ENCODE results near the gene KLRB1.
"Not testable (repeated sequence)": the region's sequence is repeated elsewhere in the genome, so short reads cannot be mapped to it uniquely, and the experiment has no call there.

Gene KLRB1

DNA sequence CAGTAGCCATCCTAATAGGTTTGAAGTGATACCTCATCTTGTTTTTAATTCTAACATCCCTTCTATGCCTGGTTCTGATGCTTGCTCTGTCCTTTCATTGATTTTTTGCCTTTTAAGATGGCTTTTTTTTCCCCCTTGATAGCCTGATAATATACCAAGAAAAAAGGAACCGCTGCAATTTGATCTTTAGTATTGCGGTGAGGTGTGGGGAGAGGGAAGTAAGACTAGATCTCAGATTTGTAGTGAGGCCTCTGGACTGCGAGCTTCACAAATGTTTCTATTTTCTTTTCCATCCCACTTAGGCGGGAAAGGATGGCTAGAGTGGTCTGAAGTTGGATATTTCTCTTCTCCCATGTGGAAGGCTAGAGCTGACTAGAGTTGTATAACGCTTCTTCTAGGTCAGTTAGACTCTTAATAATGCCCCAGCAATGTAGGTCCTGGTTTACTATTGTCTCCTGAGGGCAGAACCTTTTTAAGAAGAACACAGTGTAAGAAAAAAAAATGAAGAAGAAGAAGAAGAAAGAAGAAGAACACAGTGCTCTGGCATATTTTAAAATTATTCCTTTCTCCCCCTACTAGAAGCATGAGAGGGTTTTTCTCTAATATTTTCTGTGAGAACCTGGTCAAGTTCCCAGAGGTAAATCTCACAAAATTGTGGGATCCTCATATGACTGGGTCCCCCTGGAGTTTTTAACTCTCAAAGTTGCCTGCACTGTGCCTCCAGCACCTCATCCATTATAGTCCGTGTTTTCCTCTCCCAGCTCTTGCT lies 11.9 kb upstream of the KLRB1 start:
- DNase-seq (ENCODE audit: low spot score): no peak

DNA sequence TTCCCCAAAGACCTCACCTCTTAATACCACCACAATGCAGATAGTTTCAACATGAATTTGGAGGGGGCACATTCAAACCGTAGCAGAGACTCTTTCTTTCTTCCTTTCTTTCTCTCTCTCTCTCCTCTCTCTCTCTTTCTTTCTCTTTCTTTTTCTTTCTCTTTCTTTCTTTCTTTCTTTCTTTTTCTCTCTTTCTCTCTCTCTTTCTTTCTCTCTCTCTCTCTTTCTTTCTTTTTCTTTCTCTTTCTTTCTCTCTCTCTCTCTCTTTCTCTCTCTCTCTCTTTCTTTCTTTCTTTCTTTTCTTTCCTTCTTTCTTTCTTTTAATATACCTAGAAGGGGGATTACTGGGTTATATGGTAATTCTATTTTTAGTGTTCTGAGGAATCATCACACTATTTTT lies 11.2 kb upstream of the KLRB1 start:
- DNase-seq (ENCODE audit: low spot score): not testable (repeated sequence)

DNA sequence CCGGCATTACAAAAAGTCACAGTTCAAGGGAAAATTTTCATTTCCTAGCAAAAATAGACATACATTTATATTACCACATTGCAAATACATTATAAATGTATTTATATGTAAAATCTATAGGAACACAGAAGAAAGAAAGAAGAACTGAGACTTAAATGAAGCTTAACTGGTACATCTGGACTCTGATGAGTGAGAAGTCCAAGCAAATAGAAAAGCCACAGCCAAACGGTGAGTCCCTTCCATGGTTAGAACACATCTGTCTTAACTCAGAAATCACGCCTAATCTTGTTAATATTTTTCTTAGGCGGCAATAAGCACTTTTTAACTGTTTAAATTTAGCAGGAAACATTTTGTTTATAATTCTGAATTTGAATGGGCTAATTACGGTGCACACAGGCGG lies 9.4 kb upstream of the KLRB1 start:
- no peak for DNase-seq (ENCODE audit: low spot score)

DNA sequence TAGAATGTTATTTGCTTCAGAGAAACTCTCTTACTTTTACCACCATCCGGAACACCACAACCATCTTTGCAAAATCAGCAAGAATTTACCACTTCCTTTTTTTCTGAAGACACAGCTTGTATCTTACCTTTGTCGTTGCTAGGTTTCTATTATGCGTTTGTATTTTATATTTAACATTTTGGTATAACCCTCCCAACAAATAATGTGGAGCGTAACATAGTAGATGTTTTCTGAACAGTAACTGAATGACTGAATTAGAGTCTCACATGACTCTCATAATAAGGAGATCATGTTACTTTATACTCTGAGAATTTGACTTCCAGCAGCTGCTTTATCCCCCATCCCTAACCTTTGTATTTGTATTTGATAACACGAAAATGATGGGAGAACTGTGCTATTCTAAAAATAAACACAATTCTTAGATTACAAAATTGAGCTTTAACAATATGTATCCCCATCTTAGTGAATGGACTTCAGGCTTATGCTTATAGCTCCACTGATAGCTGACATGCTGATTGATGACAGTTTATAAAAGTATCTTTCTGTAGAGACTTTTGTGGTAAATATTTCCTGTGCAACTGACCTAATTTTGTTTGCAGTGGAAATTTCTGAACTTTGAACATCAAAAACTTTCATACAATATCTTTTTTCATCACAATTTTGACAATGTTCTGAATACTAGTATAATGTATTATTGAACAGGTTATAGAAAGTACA lies 7.9 kb upstream of the KLRB1 start:
- DNase-seq (ENCODE audit: low spot score): no peak

DNA sequence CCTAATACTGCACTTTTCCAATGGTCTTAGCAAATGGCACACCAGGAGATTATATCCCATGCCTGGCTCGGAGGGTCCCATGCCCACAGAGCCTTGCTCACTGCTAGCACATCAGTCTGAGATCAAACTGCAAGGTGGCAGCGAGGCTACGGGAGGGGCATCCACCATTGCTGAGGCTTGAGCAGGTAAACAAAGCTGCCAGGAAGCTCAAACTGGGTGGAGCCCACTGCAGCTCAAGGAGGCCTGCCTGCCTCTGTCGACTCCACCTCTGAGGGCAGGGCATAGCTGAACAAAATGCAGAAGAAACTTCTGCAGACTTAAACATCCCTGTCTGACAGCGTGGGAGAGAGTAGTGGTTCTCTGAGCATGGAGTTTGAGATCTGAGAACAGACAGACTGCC lies 2.9 kb upstream of the KLRB1 start:
- DNase-seq (ENCODE audit: low spot score): not testable (repeated sequence)

DNA sequence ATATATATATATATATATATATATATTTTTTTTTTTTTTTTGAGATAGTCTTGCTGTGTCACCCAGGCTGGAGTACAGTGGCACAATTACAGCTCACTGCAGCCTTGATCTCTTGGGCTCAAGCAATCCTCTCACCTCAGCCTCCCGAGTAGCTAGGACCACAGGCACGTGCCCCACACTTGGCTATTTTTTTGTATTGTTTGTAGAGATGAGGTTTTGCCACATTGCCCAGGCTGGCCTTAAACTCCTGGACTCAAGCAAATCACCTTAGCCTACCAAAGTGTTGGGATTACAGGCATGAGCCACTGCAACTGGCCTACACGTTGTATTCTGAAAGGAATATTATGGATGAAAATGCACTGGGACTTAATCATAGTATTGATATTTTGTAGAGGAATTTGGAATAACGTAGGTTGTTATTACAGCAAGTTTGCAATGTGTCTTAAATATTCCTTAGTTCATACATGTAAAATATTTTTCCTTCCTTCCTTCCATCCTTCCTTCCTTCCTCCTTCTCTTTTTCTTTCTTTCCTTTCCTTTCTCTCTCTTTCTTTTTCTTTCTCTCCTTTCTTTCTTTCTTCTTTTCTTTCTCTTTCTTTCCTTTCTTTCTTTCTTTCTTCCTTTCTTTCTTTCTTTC lies 862 bp downstream of the KLRB1 start:
- no peak for DNase-seq (ENCODE audit: low spot score)

DNA sequence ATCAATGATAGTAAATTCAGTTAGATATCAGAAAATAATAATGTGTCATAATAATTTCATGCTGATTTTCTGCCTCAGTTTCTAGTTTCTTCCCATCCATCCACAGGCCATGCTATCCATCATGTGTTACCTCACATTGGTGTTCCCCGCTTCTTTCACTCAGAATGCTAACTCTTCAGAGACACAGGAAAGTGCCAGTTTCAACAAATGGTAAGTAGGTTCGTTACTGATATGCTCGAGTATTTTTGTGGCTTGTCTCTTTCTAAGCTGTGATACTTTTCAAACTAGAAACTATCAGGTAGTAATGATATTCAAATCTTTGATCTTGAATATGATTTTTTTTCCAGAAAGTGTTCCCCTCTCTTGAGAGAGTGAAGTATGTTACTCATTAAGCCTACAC lies 1.5 kb downstream of the KLRB1 start:
- DNase-seq (ENCODE audit: low spot score): no peak

DNA sequence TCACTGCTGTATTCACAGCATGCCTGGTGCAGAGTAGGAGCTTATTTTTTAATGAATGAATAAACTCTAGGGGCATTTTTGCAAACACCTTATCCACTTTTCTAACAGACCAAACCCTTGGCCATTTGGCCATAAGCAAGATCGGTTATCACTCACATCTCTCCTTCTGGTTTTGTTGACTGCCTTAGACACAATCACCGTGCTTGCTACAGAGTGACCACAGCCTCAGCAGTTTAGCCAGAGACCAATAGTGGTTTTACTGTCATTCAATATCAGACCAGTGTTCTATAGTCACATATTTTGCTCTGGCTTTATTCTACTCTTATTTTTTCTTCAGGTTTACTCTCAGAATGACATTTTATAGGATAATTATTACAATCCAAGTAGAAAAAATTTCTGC lies 2.2 kb downstream of the KLRB1 start:
- no peak for DNase-seq (ENCODE audit: low spot score)

DNA sequence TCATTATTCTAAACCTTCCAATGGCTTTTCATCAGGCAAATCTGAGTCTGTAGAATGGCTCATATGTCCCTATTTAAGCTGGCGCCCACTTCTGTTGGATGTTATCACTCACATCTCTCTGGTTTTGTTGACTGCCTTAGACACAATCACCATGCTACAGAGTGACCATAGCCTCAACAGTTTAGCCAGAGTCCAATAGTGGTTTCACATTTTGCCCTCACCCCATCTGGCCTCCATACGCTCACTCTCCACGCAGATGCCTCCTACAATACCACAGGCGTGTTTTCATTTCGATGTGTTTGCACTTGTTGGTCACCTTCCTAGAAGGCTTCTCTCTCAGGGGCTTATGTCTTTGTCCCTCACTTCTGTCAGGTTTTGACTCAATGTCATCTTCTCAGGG lies 3.4 kb downstream of the KLRB1 start:
- DNase-seq (ENCODE audit: low spot score): no peak

DNA sequence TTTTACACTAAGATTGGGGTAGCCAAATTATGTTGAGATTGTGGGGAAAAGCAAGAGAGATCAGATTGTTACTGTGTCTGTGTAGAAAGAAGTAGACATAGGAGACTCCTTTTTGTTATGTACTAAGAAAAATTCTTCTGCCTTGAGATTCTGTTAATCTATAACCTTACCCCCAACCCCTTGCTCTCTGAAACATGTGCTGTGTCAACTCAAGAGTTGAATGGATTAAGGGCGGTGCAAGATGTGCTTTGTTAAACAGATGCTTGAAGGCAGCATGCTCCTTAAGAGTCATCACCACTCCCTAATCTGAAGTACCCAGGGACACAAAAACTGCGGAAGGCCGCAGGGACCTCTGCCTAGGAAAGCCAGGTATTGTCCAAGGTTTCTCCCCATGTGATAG lies 7.3 kb downstream of the KLRB1 start:
- DNase-seq (ENCODE audit: low spot score): not testable (repeated sequence)

DNA sequence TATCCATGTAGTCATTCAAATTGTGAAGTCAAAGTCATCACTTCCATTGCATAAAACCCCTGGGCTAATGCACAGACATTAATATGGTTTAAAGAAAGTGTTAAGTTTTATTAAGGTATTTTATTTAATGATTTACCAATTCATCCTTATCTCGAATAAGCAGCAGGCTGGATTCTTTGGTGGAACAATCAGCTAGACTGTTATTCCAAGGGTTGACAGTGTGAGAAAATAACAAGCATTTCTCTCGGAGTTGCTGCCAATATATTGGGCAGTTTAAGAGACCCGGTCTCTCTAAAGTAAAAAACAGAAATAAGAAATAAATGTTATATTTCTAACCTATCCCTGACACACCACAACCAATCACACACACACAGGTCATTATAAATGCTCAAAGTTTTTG lies 9.4 kb downstream of the KLRB1 start:
- DNase-seq (ENCODE audit: low spot score): no peak

DNA sequence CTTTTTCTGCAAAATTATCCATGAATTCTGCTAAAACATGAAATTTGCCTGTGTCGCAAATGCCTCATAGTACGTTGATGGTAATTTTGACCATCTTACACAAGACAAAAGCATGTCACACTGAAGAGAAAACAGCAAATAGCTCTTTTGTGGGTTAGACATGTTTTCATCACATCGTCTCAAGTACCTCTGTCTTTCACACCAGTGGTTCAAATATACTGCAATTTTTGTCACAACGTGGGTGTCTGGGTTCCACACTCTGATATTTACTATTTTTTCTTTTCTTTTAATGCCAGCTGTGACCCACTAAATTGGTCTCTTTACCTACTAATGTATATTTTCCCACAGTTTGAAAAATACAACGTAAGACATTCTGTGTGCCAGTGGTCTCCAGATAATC lies 10.4 kb downstream of the KLRB1 start:
- no peak for DNase-seq (ENCODE audit: low spot score)

DNA sequence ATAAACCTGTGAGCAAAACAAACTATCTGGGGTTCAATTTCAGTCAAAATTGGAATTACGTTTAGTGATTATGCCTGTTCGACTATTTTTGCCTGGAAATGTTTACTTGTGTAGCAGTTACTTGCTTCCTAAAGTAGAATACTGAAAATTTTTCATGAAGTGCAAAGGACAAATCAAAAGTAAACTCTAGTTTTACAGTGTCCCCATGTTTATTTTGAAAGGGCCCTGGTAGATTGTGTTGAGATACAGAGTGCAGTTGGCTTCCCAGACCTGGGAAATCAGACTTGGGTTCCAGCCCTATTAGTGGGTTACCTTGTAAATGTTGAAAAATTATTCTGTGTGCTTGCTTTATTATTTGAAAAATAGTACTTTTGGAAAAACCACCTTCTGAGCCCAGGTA lies 17.3 kb downstream of the KLRB1 start:
- DNase-seq (ENCODE audit: low spot score): no peak

DNA sequence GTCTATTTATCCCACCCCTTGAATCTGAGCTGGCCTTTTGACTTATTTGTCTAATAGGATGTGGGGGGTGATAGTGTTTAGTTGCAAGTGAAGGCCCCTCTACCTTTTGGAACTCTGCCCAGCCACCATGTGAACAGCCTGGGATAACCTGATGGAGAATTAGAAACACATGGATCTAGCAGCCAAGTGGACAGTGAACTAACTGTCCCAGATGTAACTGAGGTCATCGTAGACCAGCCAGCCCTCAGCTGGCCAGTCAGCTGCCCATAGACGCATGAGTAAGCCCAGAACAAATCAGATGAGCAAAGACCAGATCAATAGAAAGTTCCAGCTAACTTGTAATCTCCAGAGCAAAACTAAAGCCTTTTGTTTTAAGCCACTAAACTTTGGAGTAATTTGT lies 19.0 kb downstream of the KLRB1 start:
- DNase-seq (ENCODE audit: low spot score): no peak

DNA sequence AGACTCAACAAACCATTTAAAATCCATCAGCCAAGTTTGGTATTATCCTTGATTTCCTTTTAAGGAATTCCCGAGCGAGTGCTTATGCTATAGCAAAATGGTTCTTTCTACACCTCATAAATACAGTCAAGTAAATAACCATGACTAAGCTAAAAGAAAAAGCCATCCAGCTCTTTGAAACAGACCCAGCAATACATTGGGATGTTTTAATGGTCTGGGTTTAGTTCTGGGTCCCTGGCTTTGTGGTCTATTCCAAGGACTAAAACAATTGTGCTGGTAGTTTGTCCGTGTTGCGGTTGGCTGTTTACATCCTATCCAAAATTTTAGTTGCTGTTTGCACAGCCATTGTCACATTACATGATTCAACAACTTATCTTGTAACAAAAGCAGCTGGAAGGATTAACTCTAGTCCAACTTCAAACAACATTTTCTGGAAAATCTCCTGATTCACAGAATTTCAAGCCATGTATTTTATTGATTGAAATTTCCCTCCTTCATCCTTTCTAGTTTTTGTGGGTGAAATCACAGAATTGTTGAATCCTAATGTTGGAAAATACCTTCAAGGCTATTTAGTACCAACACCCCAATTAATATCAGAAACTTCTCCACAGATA lies 19.6 kb downstream of the KLRB1 start:
- no peak for DNase-seq (ENCODE audit: low spot score)

DNA sequence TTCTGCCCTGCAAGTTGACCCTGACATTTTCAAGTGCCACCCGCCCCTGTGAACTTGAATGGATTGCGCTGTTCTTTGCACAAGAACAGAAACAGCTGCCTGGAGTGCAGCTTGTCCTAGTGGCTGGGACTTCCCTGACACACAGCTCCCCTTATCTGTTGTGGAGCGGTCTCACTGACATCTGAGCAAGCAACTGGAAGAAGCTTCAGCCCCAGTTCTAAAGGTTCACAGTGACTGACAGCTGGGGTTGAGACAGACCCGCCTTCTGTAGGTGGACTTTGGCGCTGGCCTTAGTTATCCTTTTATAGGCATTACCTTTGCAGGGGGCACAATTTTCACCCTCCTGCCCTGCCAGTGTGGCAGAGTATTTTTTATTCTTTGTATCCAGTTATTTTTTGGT lies 30.0 kb downstream of the KLRB1 start:
- not testable (repeated sequence) for DNase-seq (ENCODE audit: low spot score)

DNA sequence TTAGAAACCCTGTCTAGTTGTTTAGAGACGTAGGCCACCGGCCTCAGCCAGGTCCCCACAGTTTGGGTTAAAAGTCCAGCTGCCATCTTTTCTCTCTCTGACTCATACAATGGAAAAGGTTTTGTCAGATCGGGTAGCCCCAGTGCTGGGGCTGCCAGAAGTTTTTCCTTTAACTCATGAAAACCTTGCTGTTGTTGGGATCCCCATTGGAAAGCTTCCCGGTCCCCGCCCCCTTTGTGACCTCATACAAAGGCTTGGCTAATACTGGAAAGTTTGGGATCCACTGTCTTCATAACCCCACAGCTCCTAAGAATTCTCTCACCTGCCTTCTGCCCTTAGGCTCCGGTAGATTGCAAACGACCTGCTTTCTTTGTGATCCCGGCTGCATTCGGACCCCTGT lies 40.6 kb downstream of the KLRB1 start:
- not testable (repeated sequence) for DNase-seq (ENCODE audit: low spot score)

DNA sequence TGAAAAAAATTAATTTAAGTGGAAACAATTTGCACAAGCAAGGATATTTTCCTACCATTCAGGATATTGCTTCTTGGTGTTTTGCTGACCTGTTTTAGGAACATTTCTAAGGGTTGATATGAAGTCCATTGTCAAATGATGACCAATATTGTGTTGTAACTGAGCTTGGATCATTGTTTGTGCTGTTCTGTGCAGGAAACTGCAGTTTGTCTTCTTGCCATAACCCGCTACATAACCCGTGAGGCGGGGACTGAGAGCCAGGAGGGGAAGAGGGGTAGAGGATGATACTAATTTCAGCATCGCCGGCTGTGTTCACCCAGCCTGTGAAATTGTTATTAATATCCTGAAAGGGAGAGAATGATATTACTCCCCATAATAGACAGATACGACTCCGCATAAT lies 41.6 kb downstream of the KLRB1 start:
- DNase-seq (ENCODE audit: low spot score): not testable (repeated sequence)

DNA sequence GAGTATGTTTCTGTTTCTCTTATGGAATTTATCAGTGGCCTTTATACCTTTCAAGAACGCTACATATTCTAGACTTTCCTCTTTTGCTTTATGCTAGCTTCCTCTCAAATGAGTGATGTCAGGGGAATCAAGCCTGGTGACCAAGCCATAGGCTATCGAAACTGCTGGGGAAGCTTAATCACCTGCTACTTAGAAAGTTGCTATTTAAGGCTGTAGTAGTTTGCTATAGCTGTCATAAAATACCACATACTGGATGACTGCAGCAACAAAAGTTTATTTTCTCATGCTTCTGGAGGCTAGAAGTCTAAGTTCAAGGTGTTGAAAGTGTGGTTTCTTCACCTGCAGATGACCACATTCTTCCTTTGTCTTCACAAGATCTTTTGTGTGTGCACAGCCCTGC lies 43.3 kb downstream of the KLRB1 start:
- not testable (repeated sequence) for DNase-seq (ENCODE audit: low spot score)

DNA sequence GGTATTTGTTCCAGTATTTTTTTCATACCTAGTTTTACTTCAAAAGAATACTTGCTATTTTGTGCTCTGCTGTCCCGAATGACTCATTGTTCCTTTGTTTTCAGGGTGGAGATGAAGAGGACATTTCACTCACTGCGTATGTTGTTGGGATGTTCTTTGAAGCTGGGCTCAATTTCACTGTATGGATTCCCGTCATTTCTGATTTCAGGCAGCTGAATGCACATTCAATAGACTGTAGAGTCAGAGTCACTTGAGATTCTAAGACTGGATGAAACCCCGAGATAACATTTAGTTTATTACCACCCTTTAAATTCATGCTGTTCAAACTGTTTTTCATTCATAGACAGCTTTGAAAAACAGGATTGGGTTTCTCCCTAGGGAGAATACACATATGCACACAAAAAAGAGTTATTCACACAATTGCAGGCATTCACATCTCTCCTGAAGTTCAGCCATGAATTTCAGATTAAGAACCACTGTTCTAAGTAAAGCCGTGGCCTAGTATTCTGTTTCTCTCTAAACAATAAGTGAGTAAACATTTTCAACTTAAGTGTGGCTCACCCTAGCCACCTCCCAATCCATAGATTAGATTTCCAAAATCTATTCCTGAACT lies 44.8 kb downstream of the KLRB1 start:
- DNase-seq (ENCODE audit: low spot score): not testable (repeated sequence)

DNA sequence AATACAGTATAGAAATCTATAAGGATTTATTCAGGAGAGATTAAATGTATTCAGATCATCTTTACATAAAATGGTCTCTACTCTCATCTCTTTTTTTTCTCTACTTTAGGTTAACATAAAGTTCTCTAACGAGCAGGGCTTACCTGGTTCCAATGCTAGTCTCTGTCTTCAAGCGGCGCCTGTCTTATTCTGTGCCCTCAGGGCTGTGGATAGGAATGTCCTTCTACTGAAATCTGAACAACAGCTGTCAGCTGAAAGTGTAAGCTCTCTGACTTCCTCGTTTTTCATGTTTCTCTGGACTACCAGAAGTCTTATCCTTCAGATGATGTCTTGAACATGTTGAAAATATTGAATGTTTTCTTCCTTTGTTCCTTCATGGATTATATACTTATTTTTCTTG lies 62.2 kb downstream of the KLRB1 start:
- not testable (repeated sequence) for DNase-seq (ENCODE audit: low spot score)
